ENCODE data around the gene WBP2. TPM values are rescaled to one million over a fixed set of nuclear protein-coding genes. Genes with fewer than 3 reads are reported as not detected.

Gene WBP2
- total RNA-seq, 1 donor from 2014 or later: 160 TPM

- DNase-seq (ENCODE audit: low spot score): no peak
Measured at GRCh38 chr17:75828741-75829140, 26.4 kb downstream of the WBP2 start.

GRCh38 chr17:75828076-75828400 is 27.1 kb downstream of the WBP2 start:
- no peak for DNase-seq (ENCODE audit: low spot score)

DNA sequence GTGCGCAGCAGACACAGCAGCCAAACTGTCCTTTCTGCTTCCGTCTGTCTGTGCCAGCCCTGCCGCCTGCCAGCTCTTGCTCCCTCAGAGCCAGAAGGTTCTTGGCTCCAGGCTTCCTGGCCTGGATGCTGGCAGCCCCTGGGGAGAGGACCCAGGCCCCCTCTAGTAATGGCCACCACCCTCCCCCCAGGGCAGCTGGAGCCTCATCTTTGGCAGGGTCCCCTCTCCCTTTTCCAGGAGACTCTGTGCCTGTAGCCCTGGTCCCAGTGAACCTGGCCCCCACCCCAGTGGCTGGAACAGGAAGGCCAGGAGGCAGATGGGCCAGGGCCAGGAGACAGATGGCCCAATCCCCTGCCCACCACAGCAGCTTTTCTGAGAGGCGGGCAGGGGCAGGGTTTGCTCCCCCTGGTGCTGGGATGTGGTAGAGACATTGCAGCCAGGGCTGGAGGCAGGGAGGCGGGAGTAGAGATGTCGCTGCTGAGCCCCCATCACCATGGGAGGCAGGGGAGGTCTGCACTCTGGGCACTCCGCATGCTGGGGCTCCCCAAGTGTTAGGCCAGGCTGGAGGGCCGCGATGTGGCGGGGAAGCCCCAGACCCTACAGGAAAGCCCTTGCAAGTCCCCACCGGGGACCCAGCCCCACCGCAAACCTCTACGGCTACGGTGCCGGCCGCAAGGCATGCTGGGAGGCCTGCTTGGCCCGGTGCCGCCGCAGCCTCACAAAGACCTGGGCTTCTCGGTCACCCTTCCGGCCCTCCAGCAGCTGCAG is 27.6 kb downstream of the WBP2 start:
- DNase-seq (ENCODE audit: low spot score): peak; percentile 48

DNA sequence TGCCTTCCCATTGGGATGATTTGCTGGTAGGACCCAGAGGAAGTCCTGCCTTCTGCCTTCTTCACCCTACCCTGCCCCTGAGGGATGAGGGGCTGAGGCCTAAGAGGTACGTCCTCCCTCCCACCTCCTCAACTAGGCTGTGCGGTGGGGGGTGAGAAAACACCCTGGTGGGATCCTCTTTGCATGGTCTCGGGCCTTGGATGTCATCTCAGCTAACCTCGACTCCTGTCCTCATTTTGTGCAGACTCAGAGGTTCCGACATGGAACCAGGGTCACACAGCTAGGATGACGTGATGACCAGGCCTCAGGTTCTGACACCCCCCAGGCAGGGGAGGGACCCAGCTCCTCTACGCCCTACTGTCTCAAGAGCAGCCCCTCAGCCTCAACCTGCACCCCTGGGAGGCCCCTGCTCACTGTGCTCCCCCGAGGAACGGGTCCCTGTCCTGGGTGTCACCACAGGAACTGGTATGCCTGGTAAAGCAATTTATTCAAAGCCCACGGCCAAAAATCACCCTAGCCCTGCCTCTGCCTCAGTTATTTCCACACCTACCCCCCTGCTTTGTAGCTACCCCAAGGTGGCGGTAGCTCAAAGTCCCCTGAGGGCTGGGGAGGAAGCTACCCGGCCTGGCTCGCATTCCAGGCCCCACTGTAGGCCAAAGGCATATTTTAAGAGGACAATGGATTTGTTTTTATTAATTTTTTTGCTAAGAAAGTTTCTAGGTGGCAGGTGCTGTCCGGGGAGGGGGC is 28.4 kb downstream of the WBP2 start:
- no peak for DNase-seq (ENCODE audit: low spot score)

DNA sequence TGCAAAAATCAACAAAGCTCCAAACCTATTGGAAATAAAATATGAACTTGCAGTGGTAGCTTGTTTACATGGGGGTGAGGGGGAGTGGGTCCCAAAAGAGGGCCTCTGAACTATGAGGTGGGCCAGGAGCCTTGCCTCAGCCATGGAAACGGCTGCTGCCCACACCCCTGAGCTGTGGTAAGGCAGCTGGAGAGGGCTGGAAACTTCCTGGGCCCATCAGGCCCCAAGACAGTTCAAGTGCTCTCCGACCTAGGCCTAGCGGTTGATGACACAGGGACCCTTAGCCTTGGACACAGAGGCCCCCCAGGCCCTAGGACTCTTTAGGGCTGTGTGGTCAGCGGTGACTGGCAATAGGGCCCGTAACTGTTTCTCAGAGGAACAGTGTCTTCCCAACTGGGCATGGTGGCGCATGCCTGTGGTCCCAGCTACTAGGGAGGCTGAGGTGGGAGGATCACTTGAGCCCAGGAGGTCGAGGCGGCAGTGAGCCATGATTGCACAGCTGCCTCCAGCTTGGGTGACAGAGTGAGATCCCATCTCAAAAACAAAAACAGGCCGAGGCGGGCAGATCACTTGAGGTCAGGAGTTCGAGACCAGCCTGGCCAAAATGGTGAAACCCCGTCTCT is 29.3 kb downstream of the WBP2 start:
- no peak for DNase-seq (ENCODE audit: low spot score)

DNA sequence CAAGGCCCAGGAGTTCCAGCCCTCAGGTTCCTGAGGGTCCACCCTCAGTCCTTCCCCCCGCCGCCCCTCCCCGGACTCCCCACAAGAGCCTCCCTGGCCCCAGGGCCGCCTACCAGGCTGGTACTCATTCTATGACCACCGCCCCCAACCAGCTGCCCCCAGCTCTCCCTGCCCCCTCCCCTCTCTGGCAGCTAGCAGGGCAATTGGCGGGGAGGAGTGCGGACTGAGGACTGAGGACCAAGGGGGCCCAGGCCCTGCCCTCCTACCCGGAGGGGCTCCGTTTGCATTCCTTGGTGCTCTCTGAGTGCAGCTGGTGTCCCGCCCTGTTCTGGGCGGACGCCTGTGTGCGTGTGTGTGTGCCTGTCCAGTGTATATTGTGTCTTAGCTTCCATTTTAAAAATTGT is 30.0 kb downstream of the WBP2 start:
- no peak for DNase-seq (ENCODE audit: low spot score)

DNA sequence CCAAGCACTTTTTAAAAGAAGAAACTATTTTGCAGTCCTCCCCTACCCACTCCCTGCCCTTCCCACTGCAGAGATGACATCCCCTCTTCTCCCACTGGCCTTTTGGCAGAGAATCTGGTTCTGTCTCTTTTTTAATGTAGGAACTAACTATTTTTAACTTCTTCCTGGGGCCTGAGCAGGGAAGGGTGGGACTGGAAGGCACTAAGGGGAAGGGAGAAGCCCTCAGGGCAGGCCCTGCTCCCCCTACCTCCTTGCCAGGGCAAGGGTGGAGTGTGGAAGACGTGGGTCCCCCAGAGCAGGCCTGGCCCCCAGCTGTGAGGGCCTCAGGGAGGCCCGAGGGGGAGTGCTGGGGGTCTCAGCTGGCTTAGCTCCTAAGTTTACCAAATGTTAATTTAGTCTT is 30.5 kb downstream of the WBP2 start:
- no peak for DNase-seq (ENCODE audit: low spot score)

DNA sequence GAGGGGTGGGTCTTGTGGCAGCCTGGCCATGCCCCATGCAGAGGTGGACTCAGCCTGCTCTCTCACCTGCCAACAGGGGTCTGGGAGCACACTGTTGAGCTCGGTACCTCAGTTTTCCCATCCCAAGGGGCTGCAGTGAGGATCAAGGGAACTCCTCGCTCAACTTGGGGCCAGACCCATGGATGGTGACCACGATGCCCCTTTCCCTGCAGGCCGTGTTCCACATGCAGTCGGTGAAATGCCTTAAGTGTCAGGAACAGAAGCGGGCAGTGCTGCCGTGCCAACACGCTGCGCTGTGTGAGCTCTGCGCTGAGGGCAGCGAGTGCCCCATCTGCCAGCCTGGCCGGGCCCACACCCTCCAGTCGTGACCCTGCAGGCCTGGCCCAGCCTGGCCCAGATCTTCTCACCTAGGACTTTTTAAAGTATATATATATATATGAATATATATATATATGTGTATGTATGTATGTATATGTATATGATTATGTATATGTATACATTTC is 31.0 kb downstream of the WBP2 start:
- no peak for DNase-seq (ENCODE audit: low spot score)

DNA sequence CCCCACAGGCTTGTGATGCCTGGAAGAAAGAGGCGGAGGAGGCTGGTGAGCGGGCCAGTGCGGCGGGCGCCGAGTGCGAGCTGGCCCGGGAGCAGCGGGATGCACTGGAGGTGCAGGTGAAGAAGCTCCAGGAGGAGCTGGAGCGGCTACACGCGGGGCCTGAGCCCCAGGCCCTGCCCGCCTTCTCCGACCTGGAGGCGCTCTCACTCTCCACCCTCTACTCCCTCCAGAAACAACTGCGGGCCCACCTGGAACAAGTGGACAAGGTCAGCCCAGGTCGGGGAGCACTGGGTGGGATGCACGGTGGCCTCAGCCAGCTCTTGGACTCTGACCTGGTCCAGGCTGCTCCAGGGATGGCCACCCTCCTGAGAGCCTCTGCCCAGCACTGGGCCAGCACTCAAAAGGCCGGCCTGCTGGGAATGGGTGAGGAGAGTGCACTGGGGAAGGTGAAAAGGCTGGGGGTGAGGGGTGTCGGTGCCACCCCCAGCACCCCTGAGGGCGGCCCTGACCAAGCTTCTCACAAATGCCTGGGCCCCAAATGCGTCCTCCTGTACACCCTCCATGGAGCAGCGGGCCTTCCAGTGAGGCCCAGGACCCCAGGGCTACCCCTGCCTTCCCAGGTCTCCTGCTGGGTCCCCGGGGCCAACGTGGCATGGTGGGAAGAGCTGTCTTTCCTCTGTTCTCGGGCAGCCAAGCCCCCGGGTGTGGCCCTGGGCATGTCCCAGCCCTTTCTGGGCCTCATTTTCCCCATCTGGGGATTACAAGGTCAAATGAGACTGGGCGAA is 31.7 kb downstream of the WBP2 start:
- no peak for DNase-seq (ENCODE audit: low spot score)

- no peak for DNase-seq (ENCODE audit: low spot score)
Measured at GRCh38 chr17:75822800-75823166, 32.4 kb downstream of the WBP2 start.

DNA sequence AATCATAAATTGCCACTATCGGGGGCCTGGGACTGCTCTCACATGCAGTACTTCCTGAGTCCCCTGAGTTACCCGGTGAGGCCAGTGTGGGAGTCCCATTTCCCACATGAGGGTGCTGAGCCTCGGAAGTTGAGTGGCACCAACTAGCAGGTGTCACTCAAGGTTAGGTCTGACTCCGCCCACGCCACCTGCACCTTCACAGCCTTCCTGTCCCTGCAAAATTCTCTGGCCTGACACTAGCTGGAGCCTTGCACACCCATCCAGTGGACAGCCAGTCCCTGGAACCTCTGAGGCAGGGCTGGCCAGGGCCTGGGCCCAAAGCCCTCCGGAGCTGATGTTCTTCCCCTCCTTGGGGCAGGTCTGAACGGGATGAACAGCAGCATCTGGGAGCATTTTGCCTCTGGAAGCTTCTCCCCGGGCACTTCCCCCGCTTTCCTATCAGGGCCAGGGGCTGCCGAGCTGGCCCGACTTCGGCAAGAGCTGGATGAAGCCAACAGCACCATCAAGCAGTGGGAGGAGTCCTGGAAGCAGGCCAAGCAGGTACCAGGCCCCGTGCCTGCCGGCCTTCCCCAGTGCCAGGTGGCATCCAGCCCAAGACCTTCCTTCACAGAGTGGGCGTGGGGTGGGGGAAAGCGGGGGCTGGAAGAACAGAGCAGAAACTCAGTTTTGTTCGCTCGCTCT is 32.9 kb downstream of the WBP2 start:
- DNase-seq (ENCODE audit: low spot score): peak; percentile 75

GRCh38 chr17:75821552-75821951 is 33.6 kb downstream of the WBP2 start:
- DNase-seq (ENCODE audit: low spot score): no peak

DNA sequence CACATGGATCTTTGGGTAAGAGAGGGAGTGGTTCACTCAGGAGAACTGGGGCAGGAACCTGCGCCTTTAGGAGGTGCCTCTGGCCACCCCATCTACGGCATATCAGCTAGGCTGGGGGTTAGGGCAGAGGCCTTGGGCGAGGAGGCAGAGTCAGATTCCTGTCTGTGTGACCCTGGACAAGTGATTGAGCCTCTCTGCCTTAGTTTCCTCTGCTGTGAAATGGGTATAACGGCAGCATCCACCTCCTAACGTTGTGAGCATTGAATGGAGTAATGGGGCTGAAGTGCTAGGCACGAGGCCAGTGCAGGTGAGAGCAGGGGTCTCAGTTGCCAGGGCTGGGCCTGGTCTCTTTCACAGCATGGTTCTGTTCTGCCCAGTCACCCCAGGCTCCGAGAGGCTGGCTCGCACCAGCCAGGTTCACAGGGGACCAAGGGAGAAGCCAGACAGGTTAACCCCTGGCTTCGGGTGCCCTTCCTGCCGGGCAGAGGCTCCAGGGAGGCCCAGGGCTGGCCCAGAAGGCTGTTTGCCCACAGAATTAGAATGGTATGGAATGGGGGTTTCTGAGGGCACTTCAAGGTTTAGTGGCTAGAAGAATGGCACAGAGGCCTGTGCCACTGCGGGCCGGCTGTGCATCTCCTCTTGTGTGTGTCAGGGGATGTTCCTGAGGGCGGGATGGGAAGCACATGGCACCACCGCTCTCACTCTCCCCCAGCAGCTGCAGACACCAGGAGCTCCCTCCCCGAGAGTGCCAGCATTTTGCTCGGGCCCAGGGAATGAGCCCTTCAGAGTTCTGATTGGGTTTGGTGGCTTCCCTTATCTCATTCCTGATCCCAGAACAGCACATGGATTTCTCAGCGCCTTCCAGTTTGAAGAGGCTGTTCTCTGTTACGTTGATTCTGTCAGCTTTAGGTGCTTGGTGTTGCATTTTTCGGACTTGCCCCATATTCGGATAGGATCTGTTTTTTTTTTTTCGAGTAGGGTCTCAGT is 34.7 kb downstream of the WBP2 start:
- DNase-seq (ENCODE audit: low spot score): no peak

DNA sequence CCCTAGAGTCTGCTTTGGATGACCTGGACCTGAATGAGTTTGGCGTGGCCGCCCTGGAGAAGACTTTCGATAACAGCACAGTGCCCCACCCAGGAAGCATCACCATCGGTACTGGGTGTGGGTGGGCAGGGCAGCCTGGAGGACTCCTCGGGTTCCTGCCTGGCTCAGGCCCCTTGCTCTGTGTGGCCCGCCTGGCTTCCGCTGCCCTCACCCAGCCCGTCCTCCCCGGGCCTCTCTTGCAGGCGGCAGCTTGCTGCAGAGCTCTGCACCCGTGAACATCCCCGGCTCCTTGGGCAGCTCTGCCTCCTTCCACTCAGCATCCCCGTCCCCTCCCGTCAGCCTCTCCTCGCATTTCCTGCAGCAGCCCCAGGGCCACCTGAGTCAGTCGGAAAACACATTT is 35.5 kb downstream of the WBP2 start:
- no peak for DNase-seq (ENCODE audit: low spot score)

GRCh38 chr17:75819116-75819515 is 36.0 kb downstream of the WBP2 start:
- DNase-seq (ENCODE audit: low spot score): no peak

DNA sequence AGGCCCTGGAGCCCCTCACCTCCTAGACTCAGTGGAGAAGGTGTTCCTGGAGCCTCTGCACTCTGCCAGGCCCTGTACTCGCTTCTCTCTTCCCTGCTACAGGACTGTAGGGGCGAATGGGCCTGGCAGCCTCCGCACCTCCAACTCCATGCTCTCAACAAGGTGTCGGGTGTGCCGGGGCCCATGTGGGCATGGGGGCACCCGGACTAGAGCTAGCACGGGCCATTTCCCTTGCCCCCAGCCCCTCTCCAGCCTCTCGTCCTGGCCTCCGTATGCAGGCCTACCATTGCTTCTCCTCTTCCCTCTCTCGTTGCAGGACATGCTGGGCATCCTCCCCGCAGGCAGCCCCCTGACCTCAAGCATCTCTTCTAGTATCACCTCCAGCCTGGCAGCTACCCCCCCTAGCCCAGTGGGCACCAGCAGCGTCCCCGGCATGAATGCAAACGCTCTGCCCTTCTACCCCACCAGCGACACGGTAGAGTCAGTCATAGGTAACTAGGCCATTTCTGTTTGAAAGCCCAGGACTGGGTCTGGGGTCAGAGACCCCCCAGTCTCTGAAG is 36.7 kb downstream of the WBP2 start:
- no peak for DNase-seq (ENCODE audit: low spot score)

DNA sequence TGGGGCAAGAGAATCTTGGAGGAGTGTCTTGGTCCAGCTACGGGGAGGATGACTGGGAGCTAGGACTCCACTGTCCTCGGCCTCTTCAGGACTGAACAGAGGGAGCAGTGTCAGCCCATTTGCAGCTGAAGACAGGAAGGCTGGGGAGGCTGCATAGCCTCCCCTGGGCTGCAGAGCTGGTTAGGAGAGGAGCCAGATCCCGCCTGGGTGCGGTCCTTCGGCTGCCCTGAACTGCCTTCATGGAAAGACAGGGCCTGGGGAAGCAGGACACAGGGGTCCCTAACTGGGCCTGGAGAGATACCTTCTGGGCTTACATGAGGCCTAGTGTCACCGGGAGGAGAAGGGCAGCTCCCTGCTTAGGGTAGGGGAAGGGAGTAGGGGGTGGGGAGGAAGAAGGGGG is 37.6 kb downstream of the WBP2 start:
- no peak for DNase-seq (ENCODE audit: low spot score)

DNA sequence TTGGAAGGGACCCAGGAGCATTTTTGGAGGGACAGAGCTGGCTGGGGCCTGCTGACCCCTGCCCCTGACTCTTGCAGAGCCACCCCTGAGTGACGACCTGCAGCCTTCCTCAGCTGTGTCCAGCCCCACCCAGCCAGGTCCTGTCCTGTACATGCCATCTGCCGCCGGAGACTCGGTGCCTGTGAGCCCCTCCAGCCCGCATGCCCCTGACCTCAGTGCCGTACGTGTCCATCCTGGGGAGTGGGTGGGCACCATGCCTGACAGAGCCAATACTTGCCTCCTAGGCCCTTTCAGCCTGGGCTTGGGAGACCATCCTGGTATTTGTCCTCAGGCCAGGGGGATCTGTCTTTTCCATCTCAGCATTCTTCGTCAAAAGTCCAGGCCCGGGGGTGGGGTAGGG is 38.4 kb downstream of the WBP2 start:
- DNase-seq (ENCODE audit: low spot score): no peak

DNA sequence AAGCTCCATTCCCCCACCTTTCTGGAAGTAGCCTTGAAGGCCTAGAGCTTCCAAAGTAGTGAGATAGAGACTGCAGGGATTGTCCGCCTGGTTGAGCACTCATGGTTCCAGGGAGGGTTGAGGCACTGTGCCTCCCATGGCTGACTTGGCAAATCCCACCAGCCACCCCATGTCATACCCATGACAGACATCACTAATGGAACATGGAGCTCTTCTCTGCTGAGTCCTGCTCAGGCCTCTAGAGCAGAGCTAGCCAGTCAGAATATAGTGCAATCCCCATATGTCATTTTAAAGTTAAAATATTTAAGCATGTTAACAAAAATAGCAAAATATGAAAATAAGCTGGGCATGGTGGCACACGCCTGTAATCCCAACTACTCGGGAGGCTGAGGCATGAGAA is 39.7 kb downstream of the WBP2 start:
- DNase-seq (ENCODE audit: low spot score): no peak

DNA sequence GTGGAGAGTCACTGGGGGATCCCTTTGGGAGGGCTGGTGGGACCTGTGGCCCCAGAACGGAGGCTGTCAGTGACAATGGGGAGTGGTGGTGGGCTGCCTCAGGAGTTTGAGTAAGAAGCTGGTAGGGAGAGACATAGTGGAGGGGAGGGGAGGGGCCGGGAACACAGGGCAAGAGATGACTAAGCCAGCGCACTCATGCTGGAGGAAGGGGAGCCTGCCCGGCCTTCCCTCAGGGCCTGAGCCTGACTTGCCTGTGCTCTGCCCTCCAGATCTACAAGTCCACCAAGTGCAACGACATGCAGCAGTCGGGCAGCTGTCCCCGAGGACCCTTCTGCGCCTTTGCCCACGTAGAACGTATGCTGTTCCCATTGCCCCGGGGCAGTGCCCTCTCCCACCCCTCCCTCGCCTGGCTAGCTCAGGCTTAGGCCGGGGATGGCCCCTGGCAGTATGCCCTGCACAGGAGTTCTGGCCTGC is 40.2 kb downstream of the WBP2 start:
- DNase-seq (ENCODE audit: low spot score): no peak
